Measurements from ENCODE around the gene SLC35G3. TPM values are rescaled to one million over a fixed set of nuclear protein-coding genes. Genes with fewer than 3 reads are reported as not detected.
"Not testable (repeated sequence)": the region's sequence is repeated elsewhere in the genome, so short reads cannot be mapped to it uniquely, and the experiment has no call there.

The SLC35G3 gene
- total RNA-seq (2021) = not detected in 2 replicates
- Bru-seq, nascent RNA = not detected
- percentile 12 among the genes with signal in this experiment for BruChase-seq, experiment 1, labeled RNA remaining after a 2-hour chase
- BruChase-seq, experiment 2, labeled RNA remaining after a 6-hour chase = not detected
- long read RNA-seq = 0 reads

DNA sequence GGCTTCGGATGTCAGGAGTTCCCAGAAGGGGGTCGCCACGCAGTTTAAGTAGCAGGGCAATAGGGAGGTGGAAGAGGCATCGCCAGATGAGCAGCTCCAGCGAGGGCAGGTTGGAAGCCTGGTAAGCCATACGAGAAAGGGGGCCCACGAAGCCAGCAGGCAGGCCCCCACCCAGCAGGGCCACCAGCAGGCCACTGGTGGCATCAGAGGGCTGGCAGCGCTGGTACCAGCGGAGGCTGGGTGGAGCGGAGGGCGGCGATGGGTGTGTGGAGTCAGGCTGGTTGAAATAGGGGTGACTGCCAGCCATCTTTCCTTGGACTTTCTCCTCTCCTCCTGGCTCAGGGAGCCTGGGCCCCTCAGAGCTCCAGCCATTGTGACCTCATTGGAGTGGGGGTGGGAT is at the start of gene SLC35G3:
Gene SLC35G3, minus strand, starts transcription at position 393 of the 400 bp plus-strand sequence. Its CDS starts 86 bp downstream, at position 307.
- POLR2A ChIA-PET (ENCODE audit: unreplicated experiment) = not testable (repeated sequence)

DNA sequence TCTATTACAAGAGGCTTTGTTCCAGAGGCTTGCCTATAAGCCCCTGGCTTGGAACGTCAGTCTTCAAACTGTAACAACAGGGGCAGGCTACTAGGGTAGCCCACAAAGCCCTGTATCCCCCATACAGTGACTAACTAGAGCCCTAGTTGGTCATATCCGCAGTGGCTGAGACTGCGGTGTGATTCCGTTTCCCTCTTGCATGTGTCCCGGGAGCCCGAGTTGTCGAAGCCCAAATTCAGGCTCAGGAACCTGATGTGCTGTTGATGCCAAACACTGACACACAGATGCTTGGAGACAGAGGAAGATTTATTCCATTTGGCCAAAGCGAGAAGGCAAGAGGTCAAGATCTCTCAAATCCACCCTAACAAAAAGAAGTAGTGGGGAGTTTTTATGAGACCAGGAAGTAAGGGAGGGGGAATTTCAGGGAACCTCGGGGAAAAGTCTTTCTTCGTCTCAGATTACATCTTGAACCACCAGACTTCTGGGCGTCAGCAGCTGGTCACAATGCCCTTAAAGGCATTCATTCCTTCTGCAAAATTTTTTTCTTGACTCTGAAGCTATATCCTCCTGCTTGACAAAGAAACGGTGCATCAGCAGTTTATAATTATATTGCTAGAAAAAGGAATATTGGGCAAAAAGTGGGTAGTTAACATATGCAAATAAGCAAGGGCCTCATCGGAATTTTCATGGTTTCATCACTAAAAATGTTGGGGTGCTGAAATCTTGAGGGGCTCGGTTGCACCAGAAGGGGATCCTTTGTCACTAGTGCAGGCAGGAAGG is 49.6 kb upstream of the SLC35G3 start:
- no peak for TF ChIP-seq EZH2 (IDR thresholded peaks at IDR 0.05; ENCODE audit: low read depth)
- TF ChIP-seq, protein P1, sequence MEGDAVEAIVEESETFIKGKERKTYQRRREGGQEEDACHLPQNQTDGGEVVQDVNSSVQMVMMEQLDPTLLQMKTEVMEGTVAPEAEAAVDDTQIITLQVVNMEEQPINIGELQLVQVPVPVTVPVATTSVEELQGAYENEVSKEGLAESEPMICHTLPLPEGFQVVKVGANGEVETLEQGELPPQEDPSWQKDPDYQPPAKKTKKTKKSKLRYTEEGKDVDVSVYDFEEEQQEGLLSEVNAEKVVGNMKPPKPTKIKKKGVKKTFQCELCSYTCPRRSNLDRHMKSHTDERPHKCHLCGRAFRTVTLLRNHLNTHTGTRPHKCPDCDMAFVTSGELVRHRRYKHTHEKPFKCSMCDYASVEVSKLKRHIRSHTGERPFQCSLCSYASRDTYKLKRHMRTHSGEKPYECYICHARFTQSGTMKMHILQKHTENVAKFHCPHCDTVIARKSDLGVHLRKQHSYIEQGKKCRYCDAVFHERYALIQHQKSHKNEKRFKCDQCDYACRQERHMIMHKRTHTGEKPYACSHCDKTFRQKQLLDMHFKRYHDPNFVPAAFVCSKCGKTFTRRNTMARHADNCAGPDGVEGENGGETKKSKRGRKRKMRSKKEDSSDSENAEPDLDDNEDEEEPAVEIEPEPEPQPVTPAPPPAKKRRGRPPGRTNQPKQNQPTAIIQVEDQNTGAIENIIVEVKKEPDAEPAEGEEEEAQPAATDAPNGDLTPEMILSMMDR (conservative IDR thresholded peaks at IDR 0.05) = no peak
- H3K4me2 ChIP-seq = peak overlapping the region; percentile 83
- peak; percentile 33 to 71 for DNase-seq
- H3K4me3 ChIP-seq = peak overlapping the region; percentile 86
- no peaks in the 10 kb centered on the region for H3K36me3 ChIP-seq (ENCODE audit: low read depth)
- BruUV-seq (replicated peaks) = no TSS peak
- peaks cover 29% of the 10 kb centered on the region for H3K4me1 ChIP-seq (replicated peaks; ENCODE audit: insufficient read depth)
- H3K27ac ChIP-seq = peak overlapping the region; percentile 99
- H2AFZ ChIP-seq = peak overlapping the region; percentile 82
- ChIA-PET POLR2A (ENCODE audit: unreplicated experiment) (interaction anchor here (0.7 to 0.8 kb wide), 3 partner anchors 13 to 71 kb away, joined by 4 to 5 read pairs (median 4); no protein-coding TSS in a partner anchor), CTCF (interaction anchor here (0.9 kb wide), 1 partner anchor 504 kb away, joined by 3 read pairs; no protein-coding TSS in a partner anchor)
- H4K20me1 ChIP-seq (ENCODE audit: insufficient read depth) = no peaks in the 10 kb centered on the region
- H3K9me2 ChIP-seq (ENCODE audit: insufficient read depth) = no peaks in the 10 kb centered on the region
- intact Hi-C loops (cut with micrococcal nuclease; ENCODE audit: unreplicated experiment) = loop anchor here (1.0 to 5.0 kb wide), 8 partner anchors 14 to 335 kb away; partner anchors contain the start of genes NLE1, PEX12, SLFN12 and SLFN13
- peaks cover 17% of the 10 kb centered on the region; the same call in 1 of the 2 replicates for H3K79me2 ChIP-seq (ENCODE audit: low read depth)
- H3F3A ChIP-seq (ENCODE audit: insufficient read depth, low read depth) = peaks cover 23% of the 10 kb centered on the region
- H3K9me3 ChIP-seq (ENCODE audit: insufficient read depth, low read depth) = no peaks in the 10 kb centered on the region
- H3K27me3 ChIP-seq (ENCODE audit: insufficient read depth, low read depth) = no peaks in the 10 kb centered on the region

More for the DNA sequence above, at the start of gene SLC35G3:
- H3K4me3 ChIP-seq; H3K9me2 ChIP-seq (ENCODE audit: insufficient read depth); H3K27ac ChIP-seq; H3K9me3 ChIP-seq (ENCODE audit: insufficient read depth, low read depth); H4K20me1 ChIP-seq (ENCODE audit: insufficient read depth); H2AFZ ChIP-seq; H3F3A ChIP-seq (ENCODE audit: insufficient read depth, low read depth); H3K79me2 ChIP-seq (ENCODE audit: low read depth); H3K4me1 ChIP-seq (replicated peaks; ENCODE audit: insufficient read depth); DNase-seq; H3K4me2 ChIP-seq; H3K36me3 ChIP-seq (ENCODE audit: low read depth); CTCF ChIA-PET; BruUV-seq (replicated peaks); intact Hi-C loops (cut with micrococcal nuclease; ENCODE audit: unreplicated experiment): not testable (repeated sequence)
- H3K27me3 ChIP-seq (ENCODE audit: insufficient read depth, low read depth) = peaks cover 21% of the 10 kb centered on the region; the same call in 1 of the 2 replicates

DNA sequence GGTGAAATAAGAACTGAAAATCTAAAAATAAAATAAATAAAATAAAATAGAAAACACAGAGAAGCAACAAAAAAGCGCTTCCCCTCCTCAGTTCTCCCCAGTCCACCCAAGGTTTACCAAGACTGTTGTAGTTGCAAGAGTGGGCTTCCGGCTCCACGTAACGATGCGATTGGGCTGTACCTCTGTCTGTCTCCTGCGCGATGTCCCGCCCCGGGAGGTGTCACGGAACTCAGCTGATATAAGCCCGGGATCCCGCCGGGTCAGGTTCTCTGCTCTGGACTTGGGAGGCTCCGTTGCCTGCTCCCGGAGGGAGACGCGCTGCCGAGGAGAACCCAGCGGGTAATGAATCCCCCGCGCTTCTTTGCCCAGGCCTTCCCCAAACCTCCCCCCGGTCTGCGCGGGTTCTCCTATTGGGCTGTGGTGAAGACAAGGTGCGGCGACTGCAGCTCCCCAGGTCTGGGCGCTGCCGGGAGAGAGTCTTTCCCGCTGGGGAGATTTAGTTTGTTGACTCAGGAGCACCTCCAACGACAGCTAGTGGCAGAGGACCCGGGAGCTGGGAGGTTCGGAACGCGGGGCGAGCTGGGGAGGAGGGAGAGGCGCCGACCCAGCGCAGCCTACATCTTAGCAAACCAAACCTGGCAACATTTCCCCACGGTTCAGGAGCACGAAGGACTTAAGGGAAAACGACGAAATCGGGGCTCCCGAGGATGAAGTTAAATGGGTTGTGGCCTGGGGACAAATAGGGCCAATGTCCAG is 48.8 kb upstream of the SLC35G3 start, which contains the start of gene SLFN5:
Gene SLFN5, plus strand, starts transcription at position 268 of the 756 bp plus-strand sequence. CDS start 15,619 bp downstream, outside the sequence.
- DNase-seq = peak; percentile 73 to 90
- Histone ChIP-seq H3K27ac (peak within 1 kb of the TSS; percentile 99), H2AFZ (peak within 1 kb of the TSS; percentile 82), H3F3A (ENCODE audit: insufficient read depth, low read depth) (peaks cover 23% of the 10 kb centered on the region), H3K4me1 (replicated peaks; ENCODE audit: insufficient read depth) (peaks cover 29% of the 10 kb centered on the region), H3K27me3 (ENCODE audit: insufficient read depth, low read depth) (peaks cover 1% of the 10 kb centered on the region; the same call in 1 of the 2 replicates), H3K9me3 (ENCODE audit: insufficient read depth, low read depth) (no peaks in the 10 kb centered on the region), H4K20me1 (ENCODE audit: insufficient read depth) (no peaks in the 10 kb centered on the region), H3K36me3 (ENCODE audit: low read depth) (no peaks in the 10 kb centered on the region), H3K4me3 (peak within 1 kb of the TSS; percentile 86), H3K79me2 (ENCODE audit: low read depth) (peaks cover 17% of the 10 kb centered on the region; the same call in 1 of the 2 replicates), H3K4me2 (peak within 1 kb of the TSS; percentile 83), H3K9me2 (ENCODE audit: insufficient read depth) (no peaks in the 10 kb centered on the region)
- no peak for TF ChIP-seq EZH2 (IDR thresholded peaks at IDR 0.05; ENCODE audit: low read depth)
- TF ChIP-seq, protein P1 (conservative IDR thresholded peaks at IDR 0.05) = no peak
- TSS peak; percentile 72 for BruUV-seq (replicated peaks)
- ChIA-PET POLR2A (ENCODE audit: unreplicated experiment) (interaction anchor here (0.7 to 0.8 kb wide), 2 partner anchors 14 to 191 kb away, joined by 4 read pairs; no protein-coding TSS in a partner anchor), CTCF (interaction anchor here (0.9 kb wide), 1 partner anchor 505 kb away, joined by 3 read pairs; no protein-coding TSS in a partner anchor)
- intact Hi-C loops (cut with micrococcal nuclease; ENCODE audit: unreplicated experiment) = loop anchor here (2.0 to 5.0 kb wide), 6 partner anchors 56 to 336 kb away; partner anchors contain the start of genes NLE1, PEX12 and SLFN13

Data from PC-9 (cell line).